Adrenal gland (tissue), 12 donors: ENCODE measurements around the gene GNRH2. TPM values are rescaled to one million over a fixed set of nuclear protein-coding genes. Genes with fewer than 3 reads are reported as not detected.

ENCODE experiments used
- DNase-seq, 7 donors: peaks; one replicate each; pipeline ENCODE4 v3.0.0-alpha.2; 2019 to 2020
- H3K27ac ChIP-seq, 5 donors: fragments of 200-600 bp; sonication (generic) in 4 of 5; 1 replicate in 3 of 5; 2 replicates in 2 of 5; pipeline versions ENCODE4 v1.5.1 to v1.8.0; 2016 to 2020; ENCODE audit warnings: mild to moderate bottlenecking in 1 of 5
- H3K27me3 ChIP-seq: fragments of 200-600 bp; 2 replicates; pipeline ENCODE4 v1.8.0; 2021
- H3K36me3 ChIP-seq, 2 donors: fragments of 200-600 bp; replicated peaks in 1 of 2; 1 replicate in 1 of 2; 2 replicates in 1 of 2; pipeline versions ENCODE4 v1.5.1 to v1.8.0; 2018 to 2022
- H3K4me1 ChIP-seq, 2 donors: fragments of 200-600 bp; replicated peaks in 1 of 2; 1 replicate in 1 of 2; 2 replicates in 1 of 2; pipeline versions ENCODE4 v1.5.1 to v1.8.0; 2018 to 2021
- H3K4me3 ChIP-seq, 4 donors: fragments of 200-600 bp; sonication (generic) in 3 of 4; one replicate each; pipeline ENCODE4 v1.5.1; 2016 to 2018
- H3K9me3 ChIP-seq, 3 donors: fragments of 200-600 bp; sonication (generic) in 1 of 3; replicated peaks in 1 of 3; 1 replicate in 2 of 3; 2 replicates in 1 of 3; pipeline versions ENCODE4 v1.5.1 to v1.8.0; 2016 to 2021
- POLR2A ChIP-seq, 2 donors: fragments of 450-650 bp; IDR thresholded peaks; one replicate each; pipeline ENCODE4 v1.6.1; 2017; ENCODE audit warnings: antibody characterized with exemption in 2 of 2, mild to moderate bottlenecking in 2 of 2, moderate library complexity in 1 of 2
- WGBS, 4 donors: extraction: QIAGEN DNeasy Blood & Tissue Kit in 2 of 4; methylation state at CpG; one replicate each; pipeline versions ENCODE4 v1.1.5 to v1.1.7; 2013 to 2017; 5-methylcytosine and 5-hydroxymethylcytosine counted together
- intact Hi-C, 2 donors: fragments of 100-400 bp; cut with DNase I; formaldehyde crosslinking; loops; one replicate each; pipeline versions ENCODE4 v1.14.1 to v1.15.0; 2022 to 2023
- polyA plus RNA-seq, 3 donors: library from polyadenylated mRNA; stranded (reverse); fragments of 200-250 nt in 2 of 3; fragments of 350-450 nt in 1 of 3; fragmentation: Illumina TruSeq in 1 of 3; extraction: RNeasy Lipid Tissue Mini Kit (QIAGEN cat#74804) in 1 of 3; gene quantifications; one replicate each; pipeline ENCODE4 v1.2.3, GENCODE V29; 2013 to 2014
- total RNA-seq, 9 donors: library from RNA; depleted of rRNA in 4 of 9; stranded (reverse); fragments of >200 nt in 4 of 9; fragments of 120-200 nt in 1 of 9; fragmentation: NEBNext Ultra II Directional in 1 of 9; extraction: Animal tissue kit (Norgen Biotek cat#: 25700) in 1 of 9; gene quantifications; one replicate each; pipeline versions ENCODE4 v1.1.0 to v1.2.4, GENCODE V29; 2013 to 2023
- TF ChIP-seq, protein P1 (sequence below), 6 experiments: fragments of 450-650 bp in 4 of 6; fragments of 200-600 bp in 2 of 6; sonication (generic) in 1 of 6; IDR thresholded peaks; 1 replicate in 5 of 6; 2 replicates in 1 of 6; pipeline versions ENCODE4 v1.5.1 to v1.8.0; 2016 to 2021; ENCODE audit warnings: antibody characterized with exemption in 6 of 6, mild to moderate bottlenecking in 2 of 6, moderate library complexity in 1 of 6
- donor health status: healthy with polysubstance abuse.
- donor health status: Bipolar disorder and iron deficiency.
- donor health status: DM: yes; HTN: yes; CAD: no.
- donor health status: DM: no; HTN: no; CAD: no.
- donor health status: DM: no; HTN: no; CAD: no.
- donor health status: DM: yes; HTN: yes; CAD: no.

GNRH2 gene
- total and polyA plus RNA-seq, 12 donors = 0.34 to 4.2 (median 1.7) TPM; not detected in 7

DNA sequence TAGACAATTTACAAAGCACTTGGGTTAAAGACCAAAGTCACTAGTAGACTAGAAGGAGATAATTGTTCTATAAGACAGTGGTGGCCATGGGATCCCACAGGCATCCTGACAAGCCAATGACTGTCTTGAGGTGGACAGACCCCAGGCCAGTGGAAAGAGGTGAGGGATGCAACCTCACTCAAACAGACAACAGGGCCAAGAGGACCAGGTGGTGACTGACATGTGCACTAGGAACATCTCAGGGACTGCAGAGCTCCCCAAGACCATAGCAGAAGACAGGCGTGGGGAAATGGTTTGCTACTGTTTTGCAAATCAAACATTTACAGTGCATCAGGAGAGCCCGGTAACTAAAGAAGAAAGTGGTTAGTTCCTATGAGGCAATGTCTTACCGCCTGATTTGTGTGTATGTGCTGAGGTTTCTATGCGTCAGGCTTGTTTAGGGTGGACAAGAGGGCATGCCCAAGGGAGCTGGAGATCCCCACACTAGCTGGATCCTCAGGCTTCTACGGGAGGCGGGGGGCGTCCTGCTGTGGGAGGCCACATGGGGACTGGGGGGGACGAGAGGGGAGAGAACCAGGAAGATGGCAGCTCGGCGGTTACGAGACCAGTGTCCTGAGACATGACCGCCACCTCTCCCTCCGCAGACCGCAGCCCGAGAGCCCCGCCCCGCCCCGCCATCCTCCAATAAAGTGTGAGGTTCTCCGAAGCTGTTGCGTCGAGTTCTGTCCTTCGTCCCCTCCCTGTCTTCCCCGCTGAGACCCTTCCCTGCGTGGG is 1.8 kb downstream of the GNRH2 start:
- WGBS, 4 donors = 3 to 18% (median 5%) methylated on average over 5 to 24 of the region's 24 CpGs
- peak overlapping the region in 3 of 4 donors; percentile 78 to 97 (median 87) for H3K4me3 ChIP-seq
- peaks cover 4 to 20% of the 10 kb centered on the region in 2 donors for H3K4me1 ChIP-seq
- H3K27ac ChIP-seq = peak overlapping the region; percentile 85 to 95 (median 89)
- H3K36me3 ChIP-seq = peaks cover 0 to 30% of the 10 kb centered on the region in 2 donors
- H3K9me3 ChIP-seq = no peaks in the 10 kb centered on the region
- intact Hi-C loops = no loop called here
- TF ChIP-seq, protein P1, sequence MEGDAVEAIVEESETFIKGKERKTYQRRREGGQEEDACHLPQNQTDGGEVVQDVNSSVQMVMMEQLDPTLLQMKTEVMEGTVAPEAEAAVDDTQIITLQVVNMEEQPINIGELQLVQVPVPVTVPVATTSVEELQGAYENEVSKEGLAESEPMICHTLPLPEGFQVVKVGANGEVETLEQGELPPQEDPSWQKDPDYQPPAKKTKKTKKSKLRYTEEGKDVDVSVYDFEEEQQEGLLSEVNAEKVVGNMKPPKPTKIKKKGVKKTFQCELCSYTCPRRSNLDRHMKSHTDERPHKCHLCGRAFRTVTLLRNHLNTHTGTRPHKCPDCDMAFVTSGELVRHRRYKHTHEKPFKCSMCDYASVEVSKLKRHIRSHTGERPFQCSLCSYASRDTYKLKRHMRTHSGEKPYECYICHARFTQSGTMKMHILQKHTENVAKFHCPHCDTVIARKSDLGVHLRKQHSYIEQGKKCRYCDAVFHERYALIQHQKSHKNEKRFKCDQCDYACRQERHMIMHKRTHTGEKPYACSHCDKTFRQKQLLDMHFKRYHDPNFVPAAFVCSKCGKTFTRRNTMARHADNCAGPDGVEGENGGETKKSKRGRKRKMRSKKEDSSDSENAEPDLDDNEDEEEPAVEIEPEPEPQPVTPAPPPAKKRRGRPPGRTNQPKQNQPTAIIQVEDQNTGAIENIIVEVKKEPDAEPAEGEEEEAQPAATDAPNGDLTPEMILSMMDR (IDR thresholded peaks at IDR 0.05) = no peak
- TF ChIP-seq POLR2A (IDR thresholded peaks at IDR 0.05) = peak in 1 of 2 donors; percentile 51
- DNase-seq = peak; percentile 80 to 94 (median 85)
- H3K27me3 ChIP-seq = no peaks in the 10 kb centered on the region

DNA sequence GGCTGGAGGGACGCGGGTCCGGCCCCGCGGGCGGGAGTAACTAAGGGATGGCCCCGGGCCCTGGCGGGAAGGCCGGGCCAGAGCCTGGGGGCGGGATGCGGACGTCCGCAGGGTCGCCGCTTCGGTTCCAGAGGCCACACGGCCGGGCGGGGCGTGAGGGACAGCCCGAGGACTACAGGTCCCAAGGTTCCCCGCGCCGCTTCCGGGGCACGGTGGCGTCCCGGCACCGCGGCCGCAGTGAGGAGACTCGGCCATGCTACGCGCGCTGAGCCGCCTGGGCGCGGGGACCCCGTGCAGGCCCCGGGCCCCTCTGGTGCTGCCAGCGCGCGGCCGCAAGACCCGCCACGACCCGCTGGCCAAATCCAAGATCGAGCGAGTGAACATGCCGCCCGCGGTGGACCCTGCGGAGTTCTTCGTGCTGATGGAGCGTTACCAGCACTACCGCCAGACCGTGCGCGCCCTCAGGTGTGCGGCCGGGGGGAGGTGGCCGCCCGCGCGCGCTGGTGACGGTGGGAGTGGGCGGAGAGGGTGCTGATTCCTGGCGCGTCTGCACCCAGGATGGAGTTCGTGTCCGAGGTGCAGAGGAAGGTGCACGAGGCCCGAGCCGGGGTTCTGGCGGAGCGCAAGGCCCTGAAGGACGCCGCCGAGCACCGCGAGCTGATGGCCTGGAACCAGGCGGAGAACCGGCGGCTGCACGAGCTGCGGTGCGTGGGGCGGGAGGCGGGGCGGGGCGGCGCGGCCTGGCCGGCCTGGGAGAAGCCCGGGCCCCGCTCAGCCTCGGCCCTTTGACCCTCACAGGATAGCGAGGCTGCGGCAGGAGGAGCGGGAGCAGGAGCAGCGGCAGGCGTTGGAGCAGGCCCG is 2.6 kb downstream of the GNRH2 start, which contains the start of gene MRPS26:
TSS of gene MRPS26 (plus strand) at position 237 of the 861 bp plus-strand sequence. CDS start at position 254, 17 bp downstream.
- TF ChIP-seq, protein P1 (IDR thresholded peaks at IDR 0.05) = no peak
- TF ChIP-seq POLR2A (IDR thresholded peaks at IDR 0.05) = peak in 1 of 2 donors; percentile 66
- Histone ChIP-seq H3K4me1 (peaks cover 4 to 20% of the 10 kb centered on the region in 2 donors), H3K27me3 (no peaks in the 10 kb centered on the region), H3K36me3 (peaks cover 0 to 27% of the 10 kb centered on the region in 2 donors), H3K9me3 (no peaks in the 10 kb centered on the region), H3K4me3 (peak within 1 kb of the TSS; percentile 67 to 97 (median 82)), H3K27ac (peak within 1 kb of the TSS; percentile 85 to 95 (median 89))
- intact Hi-C loops = no loop called here
- DNase-seq = peak; percentile 90 to 95 (median 92)
- 0 to 1% (median 0%) methylated on average over 4 to 104 of the region's 104 CpGs for WGBS, 4 donors

DNA sequence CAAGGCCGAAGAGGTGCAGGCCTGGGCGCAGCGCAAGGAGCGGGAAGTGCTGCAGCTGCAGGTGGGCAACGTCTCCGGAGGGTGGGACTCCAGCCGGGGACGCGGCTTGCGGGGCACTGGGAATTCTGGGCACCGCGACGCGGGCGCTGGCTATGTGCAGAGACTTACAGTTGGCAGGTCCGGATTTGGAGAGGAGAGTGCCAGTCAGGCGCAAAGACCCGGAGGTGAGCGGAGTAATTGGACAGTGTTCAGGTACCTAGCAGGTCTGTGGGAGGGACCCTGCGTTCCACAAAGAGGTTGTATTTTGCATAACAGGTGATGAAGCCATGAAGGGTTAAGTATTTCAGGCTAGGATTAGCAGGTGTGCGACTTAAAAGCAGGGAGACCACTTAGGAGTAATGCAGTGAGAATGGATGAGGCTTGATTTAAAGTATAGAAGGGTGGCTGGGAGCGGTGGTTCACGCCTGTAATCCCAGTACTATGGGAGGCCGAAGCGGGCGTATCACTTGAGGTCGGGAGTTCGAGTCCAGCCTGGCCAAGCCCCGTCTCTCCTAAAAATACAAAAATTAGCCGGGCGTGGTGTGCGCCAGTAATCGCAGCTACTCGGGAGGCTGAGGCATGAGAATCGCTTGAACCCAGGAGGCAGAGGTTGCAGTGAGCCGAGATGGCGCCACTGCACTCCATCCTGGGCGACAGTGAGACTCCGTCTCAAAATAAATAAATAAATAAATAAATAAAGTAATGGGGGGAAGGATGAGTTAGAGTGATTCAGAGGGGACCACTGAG is 3.4 kb downstream of the GNRH2 start:
- WGBS, 4 donors = 40 to 66% (median 42%) methylated on average over 24 to 39 of the region's 39 CpGs
- Histone ChIP-seq H3K4me3 (peak overlapping the region; percentile 67 to 97 (median 82)), H3K27me3 (no peaks in the 10 kb centered on the region), H3K4me1 (peaks cover 4 to 20% of the 10 kb centered on the region in 2 donors), H3K27ac (peak overlapping the region in 3 of 5 donors; percentile 89 to 95 (median 94)), H3K9me3 (no peaks in the 10 kb centered on the region), H3K36me3 (peaks cover 0 to 27% of the 10 kb centered on the region in 2 donors)
- intact Hi-C loops = no loop called here
- peak in 2 of 7 donors; percentile 25 to 62 for DNase-seq
- TF ChIP-seq, protein P1 (IDR thresholded peaks at IDR 0.05) = no peak
- no peak for TF ChIP-seq POLR2A (IDR thresholded peaks at IDR 0.05)
